Heart right ventricle (tissue), 16 donors: ENCODE results near the gene CST11. TPM values are rescaled to one million over a fixed set of nuclear protein-coding genes. Genes with fewer than 3 reads are reported as not detected.

Source experiments
- ATAC-seq, 8 donors: fragments of 200-7000 bp; cut with Tn5 transposase; one replicate each; pipeline ENCODE4 v1.9.1; 2020; ENCODE audit warnings: mild to moderate bottlenecking in 8 of 8, moderate library complexity in 8 of 8, moderate number of reproducible peaks in 1 of 8
- DNase-seq, 2 donors: peaks; one replicate each; pipeline ENCODE4 v3.0.0-alpha.2; 2020
- H3K27ac ChIP-seq, 10 donors: fragments of 200-600 bp; sonication (generic) in 2 of 10; one replicate each; pipeline versions ENCODE4 v1.5.0 to v1.8.0; 2020 to 2022; ENCODE audit warnings: mild to moderate bottlenecking in 3 of 10
- H3K27me3 ChIP-seq, 7 donors: fragments of 200-600 bp; one replicate each; pipeline ENCODE4 v1.8.0; 2021 to 2022; ENCODE audit warnings: mild to moderate bottlenecking in 2 of 7
- H3K36me3 ChIP-seq, 9 donors: fragments of 200-600 bp; sonication (generic) in 1 of 9; one replicate each; pipeline versions ENCODE4 v1.5.0 to v1.8.0; 2020 to 2022; ENCODE audit warnings: mild to moderate bottlenecking in 2 of 9
- H3K4me1 ChIP-seq, 9 donors: fragments of 200-600 bp; sonication (generic) in 1 of 9; one replicate each; pipeline versions ENCODE4 v1.5.0 to v1.8.0; 2020 to 2022; ENCODE audit warnings: mild to moderate bottlenecking in 4 of 9
- H3K4me3 ChIP-seq, 10 donors: fragments of 200-600 bp; sonication (generic) in 2 of 10; one replicate each; pipeline versions ENCODE4 v1.5.0 to v1.8.0; 2020 to 2022; ENCODE audit warnings: mild to moderate bottlenecking in 7 of 10, moderate library complexity in 2 of 10
- H3K9me3 ChIP-seq, 11 donors: fragments of 200-600 bp in 10 of 11; sonication (generic) in 2 of 11; one replicate each; pipeline versions ENCODE4 v1.5.0 to v1.8.0; 2013 to 2022; ENCODE audit warnings: mild to moderate bottlenecking in 2 of 11, control low read depth in 1 of 11, moderate library complexity in 1 of 11
- CTCF ChIP-seq, 9 donors: fragments of 200-600 bp; sonication (generic) in 2 of 9; IDR thresholded peaks; one replicate each; pipeline versions ENCODE4 v1.5.0 to v1.8.0; 2021 to 2022; ENCODE audit warnings: antibody characterized with exemption in 9 of 9, mild to moderate bottlenecking in 5 of 9, moderate library complexity in 1 of 9
- WGBS, 2 donors: extraction: QIAGEN DNeasy Blood & Tissue Kit; methylation state at CpG; one replicate each; pipeline ENCODE4 v1.1.7; 2013; ENCODE audit warnings: inconsistent platforms in 1 of 2; 5-methylcytosine and 5-hydroxymethylcytosine counted together
- intact Hi-C, 10 donors: fragments of 100-400 bp; cut with DNase I; formaldehyde crosslinking; loops; one replicate each; pipeline versions ENCODE4 v1.11.1 to v1.14.2; 2022
- polyA plus RNA-seq, 2 donors: library from polyadenylated mRNA; stranded (reverse); fragments of 200-250 nt; gene quantifications; one replicate each; pipeline ENCODE4 v1.2.3, GENCODE V29; 2013
- total RNA-seq, 10 donors: library from RNA; stranded (reverse); fragmentation: NEBNext Ultra II Directional in 3 of 10; extraction: Animal tissue kit (Norgen Biotek cat#: 25700) in 3 of 10; gene quantifications; one replicate each; pipeline versions ENCODE4 v1.2.1 to v1.2.4, GENCODE V29; 2021 to 2023
- donor health status: Arrhythmogenic right ventricular cardiomyopathy.
- donor health status: ischemic (EF 13 %, LVEDD 7.1; RV severe dilation, severe dysfunction).
- donor health status: healthy with polysubstance abuse.
- donor health status: DM: no; HTN: yes; CAD: no.
- donor health status: DM: no; HTN: no; CAD: no.
- donor health status: ischemic (EF 25% LVEDD 6.9; RV normal size, moderate dysfunction).
- donor health status: ischemic (EF 25% LVEDD 5.7; RV mildly dilated, moderate dysfunction).
- donor health status: healthy.
- donor health status: DM: yes; HTN: yes; CAD: no.
- donor health status: Ischemic cardiomyopathy.
- donor health status: ischemic (EF 35%, LVEDD 5.7; RV mildly dilated, moderate dysfunction).
- donor health status: nonischemic (EF 11% LVEDD 7.7; RV severe dilation, severe dysfunction).
- donor health status: DM: yes; HTN: yes; CAD: no.
- donor health status: PGD.
- donor health status: ischemic (EF 29% LVEDD 5.4; RV normal size, mild dysfunction).
- donor health status: nonischemic (EF 23%, LVEDD 6.1; RV moderate dilation, normal function).

Gene CST11
- total and polyA plus RNA-seq, 12 donors = not detected

- Histone ChIP-seq H3K4me1 (peaks cover 0 to 5% (median 0%) of the 10 kb centered on the region in 9 donors), H3K36me3 (no peaks in the 10 kb centered on the region), H3K27me3 (peaks cover 0 to 30% (median 12%) of the 10 kb centered on the region in 7 donors), H3K9me3 (no peaks in the 10 kb centered on the region), H3K27ac (no peak overlapping the region), H3K4me3 (no peak overlapping the region)
- 35 to 54% methylated on average over 3 of the region's 3 CpGs for WGBS, 2 donors
- no peak for TF ChIP-seq CTCF (IDR thresholded peaks at IDR 0.05)
- DNase-seq (no peak), ATAC-seq (no peak)
- intact Hi-C loops = loop anchor here in 3 of 10 donors (5.0 to 10.0 kb wide), 2 partner anchors 757 to 1105 kb away; no protein-coding TSS in a partner anchor
Measured at GRCh38 chr20:23449421-23449820, 3.3 kb downstream of the CST11 start.

DNA sequence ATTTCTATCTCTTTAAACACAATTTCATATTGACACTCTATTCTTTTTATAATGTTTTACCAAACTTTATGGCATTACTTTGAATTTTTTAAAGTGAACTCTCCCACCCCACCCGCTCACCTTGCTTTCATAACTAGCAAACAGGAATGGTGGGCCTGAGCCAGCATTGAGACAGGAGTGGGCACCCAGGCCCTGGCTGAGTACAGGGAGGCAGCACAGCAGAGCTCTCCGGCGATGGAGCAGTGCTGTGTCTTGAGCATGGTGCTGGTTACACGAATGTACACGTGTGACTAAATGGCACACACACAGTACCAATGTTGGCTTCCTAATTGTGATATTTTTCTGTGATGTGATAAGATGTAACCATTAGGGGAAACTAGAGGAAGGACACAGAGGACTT is 4.5 kb downstream of the CST11 start:
- H3K9me3 ChIP-seq = no peaks in the 10 kb centered on the region
- no peak for TF ChIP-seq CTCF (IDR thresholded peaks at IDR 0.05)
- 90 to 92% methylated on average over 5 of the region's 5 CpGs for WGBS, 2 donors
- intact Hi-C loops = loop anchor here in 3 of 10 donors (5.0 to 10.0 kb wide), 2 partner anchors 756 to 1103 kb away; no protein-coding TSS in a partner anchor
- no peaks in the 10 kb centered on the region for H3K36me3 ChIP-seq
- H3K27ac ChIP-seq = no peak overlapping the region
- no peak overlapping the region for H3K4me3 ChIP-seq
- ATAC-seq (no peak), DNase-seq (no peak)
- peaks cover 0 to 19% (median 4%) of the 10 kb centered on the region in 7 donors for H3K27me3 ChIP-seq
- peaks cover 0 to 5% (median 0%) of the 10 kb centered on the region in 9 donors for H3K4me1 ChIP-seq

GRCh38 chr20:23446505-23446904 is 6.2 kb downstream of the CST11 start:
- H3K4me3 ChIP-seq = no peak overlapping the region
- peaks cover 0 to 5% (median 0%) of the 10 kb centered on the region in 9 donors for H3K4me1 ChIP-seq
- DNase-seq (peak; percentile 43 to 49), ATAC-seq (peak; percentile 53 to 83 (median 66))
- WGBS, 2 donors = 70 to 76% methylated on average over 8 of the region's 8 CpGs
- H3K27ac ChIP-seq = no peak overlapping the region
- no peaks in the 10 kb centered on the region for H3K9me3 ChIP-seq
- H3K36me3 ChIP-seq = no peaks in the 10 kb centered on the region
- intact Hi-C loops = loop anchor here in 3 of 10 donors (1.0 to 10.0 kb wide), 3 partner anchors 97 to 1102 kb away; no protein-coding TSS in a partner anchor
- TF ChIP-seq CTCF (IDR thresholded peaks at IDR 0.05) = peak; percentile 31 to 66 (median 58)
- H3K27me3 ChIP-seq = peaks cover 0 to 9% (median 0%) of the 10 kb centered on the region in 7 donors

- Histone ChIP-seq H3K27ac (no peak overlapping the region), H3K4me1 (peaks cover 0 to 5% (median 0%) of the 10 kb centered on the region in 9 donors), H3K9me3 (no peaks in the 10 kb centered on the region), H3K36me3 (no peaks in the 10 kb centered on the region), H3K27me3 (peaks cover 0 to 3% (median 0%) of the 10 kb centered on the region in 7 donors), H3K4me3 (no peak overlapping the region)
- DNase-seq (no peak), ATAC-seq (no peak)
- WGBS, 2 donors = 88% methylated on average over 7 of the region's 7 CpGs
- intact Hi-C loops = loop anchor here in 4 of 10 donors (1.0 to 10.0 kb wide), 4 partner anchors 96 to 1101 kb away; no protein-coding TSS in a partner anchor
- TF ChIP-seq CTCF (IDR thresholded peaks at IDR 0.05) = no peak
Measured at GRCh38 chr20:23445596-23446217, 7.0 kb downstream of the CST11 start.
